ENCODE results near the gene IL21R. TPM values are rescaled to one million over a fixed set of nuclear protein-coding genes. Genes with fewer than 3 reads are reported as not detected.
A peak's percentile ranks its signal among the peaks of the same experiment; 100 is the strongest.

Gene IL21R
- polyA plus RNA-seq, 10 donors = 0.13 to 1.0 (median 0.31) TPM

GRCh38 chr16:27462846-27463682, 61.1 kb downstream of the IL21R start:
- no peak for DNase-seq

- no peak for DNase-seq
These were observed 62.0 kb downstream of the IL21R start for GRCh38 chr16:27463741-27464591.

- no peak for DNase-seq
These were observed 62.9 kb downstream of the IL21R start for GRCh38 chr16:27464626-27465482.

- no peak for DNase-seq
These were observed 63.5 kb downstream of the IL21R start for GRCh38 chr16:27465483-27465879.

GRCh38 chr16:27468941-27469531, 67.1 kb downstream of the IL21R start:
- DNase-seq = no peak

GRCh38 chr16:27470567-27471431, 68.8 kb downstream of the IL21R start:
- DNase-seq = no peak

GRCh38 chr16:27471661-27472060, 69.7 kb downstream of the IL21R start:
- no peak for DNase-seq

- no peak for DNase-seq
These were observed 70.4 kb downstream of the IL21R start for GRCh38 chr16:27472091-27473020.

- no peak for DNase-seq
These were observed 71.3 kb downstream of the IL21R start for GRCh38 chr16:27473101-27473900.

- no peak for DNase-seq
These were observed 72.1 kb downstream of the IL21R start for GRCh38 chr16:27474041-27474440.

- DNase-seq = no peak
These were observed 72.9 kb downstream of the IL21R start for GRCh38 chr16:27474921-27475320.

GRCh38 chr16:27475561-27475960, 73.6 kb downstream of the IL21R start:
- DNase-seq = peak in 1 of 3 donors; percentile 66

- no peak for DNase-seq
These were observed 74.3 kb downstream of the IL21R start for GRCh38 chr16:27476240-27476639.

- no peak for DNase-seq
These were observed 78.8 kb downstream of the IL21R start for GRCh38 chr16:27480761-27481160.

- DNase-seq = no peak
These were observed 79.4 kb downstream of the IL21R start for GRCh38 chr16:27481282-27481934.

GRCh38 chr16:27482397-27483087, 80.6 kb downstream of the IL21R start:
- DNase-seq = no peak

- no peak for DNase-seq
These were observed 81.1 kb downstream of the IL21R start for GRCh38 chr16:27483088-27483437.

Data from muscle of back (tissue), 11 donors.